ENCODE measurements around the gene TBX15.

DNA sequence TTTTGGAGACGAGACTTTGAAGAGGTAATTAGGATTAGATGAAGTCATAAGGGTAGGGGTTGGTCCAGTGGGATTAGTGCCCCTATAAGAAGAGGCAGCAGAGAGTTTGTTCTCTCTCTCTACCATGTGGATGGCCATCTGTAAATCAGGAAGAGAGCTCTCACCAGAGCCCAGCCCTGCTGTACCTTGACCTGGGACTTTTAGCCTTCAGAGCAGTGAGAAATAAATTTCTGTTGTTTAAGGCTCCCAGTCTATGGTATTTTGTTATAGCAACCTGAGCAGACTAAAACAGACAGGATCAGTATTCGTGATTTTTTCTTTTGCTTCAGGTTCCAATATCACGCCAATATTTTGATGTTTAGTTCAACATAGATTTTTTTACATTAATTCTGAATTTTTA lies 30.0 kb downstream of the TBX15 start:
- TF ChIP-seq, protein P1, sequence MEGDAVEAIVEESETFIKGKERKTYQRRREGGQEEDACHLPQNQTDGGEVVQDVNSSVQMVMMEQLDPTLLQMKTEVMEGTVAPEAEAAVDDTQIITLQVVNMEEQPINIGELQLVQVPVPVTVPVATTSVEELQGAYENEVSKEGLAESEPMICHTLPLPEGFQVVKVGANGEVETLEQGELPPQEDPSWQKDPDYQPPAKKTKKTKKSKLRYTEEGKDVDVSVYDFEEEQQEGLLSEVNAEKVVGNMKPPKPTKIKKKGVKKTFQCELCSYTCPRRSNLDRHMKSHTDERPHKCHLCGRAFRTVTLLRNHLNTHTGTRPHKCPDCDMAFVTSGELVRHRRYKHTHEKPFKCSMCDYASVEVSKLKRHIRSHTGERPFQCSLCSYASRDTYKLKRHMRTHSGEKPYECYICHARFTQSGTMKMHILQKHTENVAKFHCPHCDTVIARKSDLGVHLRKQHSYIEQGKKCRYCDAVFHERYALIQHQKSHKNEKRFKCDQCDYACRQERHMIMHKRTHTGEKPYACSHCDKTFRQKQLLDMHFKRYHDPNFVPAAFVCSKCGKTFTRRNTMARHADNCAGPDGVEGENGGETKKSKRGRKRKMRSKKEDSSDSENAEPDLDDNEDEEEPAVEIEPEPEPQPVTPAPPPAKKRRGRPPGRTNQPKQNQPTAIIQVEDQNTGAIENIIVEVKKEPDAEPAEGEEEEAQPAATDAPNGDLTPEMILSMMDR (IDR thresholded peaks at IDR 0.05; ENCODE audit: insufficient read depth, low read length, poor library complexity, severe bottlenecking), result no peak
- no peak for TF ChIP-seq EZH2phosphoT487 (conservative IDR thresholded peaks at IDR 0.05; ENCODE audit: low read length)

Measured in SU-DHL-6 (cell line).